Measurements from ENCODE around the gene NUDCD3. TPM values are rescaled to one million over a fixed set of nuclear protein-coding genes. Genes with fewer than 3 reads are reported as not detected.

The NUDCD3 gene
- total and polyA plus RNA-seq, 4 donors = 15.4 to 30.7 (median 24.3) TPM

DNA sequence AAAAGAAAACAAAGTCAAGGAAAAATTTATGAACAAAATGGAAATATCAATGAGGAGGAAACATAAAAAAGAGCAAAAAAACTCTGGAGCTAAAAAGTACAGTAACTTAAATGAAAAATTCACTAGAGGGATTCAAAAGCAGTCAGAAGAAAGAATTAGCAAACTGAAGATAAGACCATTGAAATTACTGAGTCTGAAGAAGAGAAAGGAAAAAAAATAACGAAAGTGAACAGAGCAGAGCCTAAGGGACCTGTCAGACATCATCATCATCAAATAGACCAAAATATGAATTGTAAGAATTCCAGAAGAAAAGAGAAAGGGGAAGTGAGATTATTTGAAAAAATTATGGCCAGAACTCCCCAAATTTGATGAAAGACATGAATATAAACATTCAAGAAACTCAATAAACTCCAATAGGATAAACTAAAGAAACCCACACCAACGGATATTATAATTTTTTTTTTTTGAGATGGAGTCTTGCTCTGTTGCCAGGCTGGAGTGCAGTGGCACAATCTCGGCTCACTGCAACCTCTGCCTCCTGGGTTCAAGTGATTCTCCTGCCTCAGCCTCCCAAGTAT, 34.4 kb upstream of the NUDCD3 start:
- H3K27me3 ChIP-seq (ENCODE audit: control insufficient read depth in 4 of 4, insufficient read depth in 4 of 4, low read length in 3 of 4) = no peaks in the 10 kb centered on the region
- no peak for DNase-seq (ENCODE audit: low spot score)
- H3K36me3 ChIP-seq (ENCODE audit: control insufficient read depth in 4 of 4, insufficient read depth in 3 of 4, low read depth in 1 of 4, low read length in 3 of 4) = peaks cover 3 to 45% (median 26%) of the 10 kb centered on the region in 4 donors
- H3K9me3 ChIP-seq (ENCODE audit: control insufficient read depth in 4 of 4, low read length in 3 of 4) = no peaks in the 10 kb centered on the region
- 87% methylated on average over 3 of the region's 3 CpGs for WGBS
- H3K9ac ChIP-seq (ENCODE audit: low read depth in 1 of 2, low read length in 2 of 2) = no peak overlapping the region
- no peaks in the 10 kb centered on the region for H3K4me1 ChIP-seq (ENCODE audit: control insufficient read depth in 4 of 4, insufficient read depth in 4 of 4, low read length in 3 of 4)
- no peak overlapping the region for H3K27ac ChIP-seq (ENCODE audit: low read depth in 1 of 2, low read length in 2 of 2)
- H3K4me3 ChIP-seq (ENCODE audit: low read depth in 1 of 3, low read length in 3 of 3) = no peak overlapping the region
- TF ChIP-seq, protein P1, sequence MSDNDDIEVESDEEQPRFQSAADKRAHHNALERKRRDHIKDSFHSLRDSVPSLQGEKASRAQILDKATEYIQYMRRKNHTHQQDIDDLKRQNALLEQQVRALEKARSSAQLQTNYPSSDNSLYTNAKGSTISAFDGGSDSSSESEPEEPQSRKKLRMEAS (IDR thresholded peaks at IDR 0.05) = no peak
- TF ChIP-seq FOXA1 (IDR thresholded peaks at IDR 0.05) = no peak
- TF ChIP-seq NR2F2 (IDR thresholded peaks at IDR 0.05) = no peak
- TF ChIP-seq HNF4A (conservative IDR thresholded peaks at IDR 0.05) = no peak
- no peak for TF ChIP-seq CTCF (IDR thresholded peaks at IDR 0.05; ENCODE audit: low read depth, low read length, missing input control)
- TF ChIP-seq HNF4G (IDR thresholded peaks at IDR 0.05) = no peak
- no peak for TF ChIP-seq YY1 (IDR thresholded peaks at IDR 0.05)
- TF ChIP-seq, protein P2, sequence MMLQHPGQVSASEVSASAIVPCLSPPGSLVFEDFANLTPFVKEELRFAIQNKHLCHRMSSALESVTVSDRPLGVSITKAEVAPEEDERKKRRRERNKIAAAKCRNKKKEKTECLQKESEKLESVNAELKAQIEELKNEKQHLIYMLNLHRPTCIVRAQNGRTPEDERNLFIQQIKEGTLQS (IDR thresholded peaks at IDR 0.05) = no peak
- TF ChIP-seq, protein P3, sequence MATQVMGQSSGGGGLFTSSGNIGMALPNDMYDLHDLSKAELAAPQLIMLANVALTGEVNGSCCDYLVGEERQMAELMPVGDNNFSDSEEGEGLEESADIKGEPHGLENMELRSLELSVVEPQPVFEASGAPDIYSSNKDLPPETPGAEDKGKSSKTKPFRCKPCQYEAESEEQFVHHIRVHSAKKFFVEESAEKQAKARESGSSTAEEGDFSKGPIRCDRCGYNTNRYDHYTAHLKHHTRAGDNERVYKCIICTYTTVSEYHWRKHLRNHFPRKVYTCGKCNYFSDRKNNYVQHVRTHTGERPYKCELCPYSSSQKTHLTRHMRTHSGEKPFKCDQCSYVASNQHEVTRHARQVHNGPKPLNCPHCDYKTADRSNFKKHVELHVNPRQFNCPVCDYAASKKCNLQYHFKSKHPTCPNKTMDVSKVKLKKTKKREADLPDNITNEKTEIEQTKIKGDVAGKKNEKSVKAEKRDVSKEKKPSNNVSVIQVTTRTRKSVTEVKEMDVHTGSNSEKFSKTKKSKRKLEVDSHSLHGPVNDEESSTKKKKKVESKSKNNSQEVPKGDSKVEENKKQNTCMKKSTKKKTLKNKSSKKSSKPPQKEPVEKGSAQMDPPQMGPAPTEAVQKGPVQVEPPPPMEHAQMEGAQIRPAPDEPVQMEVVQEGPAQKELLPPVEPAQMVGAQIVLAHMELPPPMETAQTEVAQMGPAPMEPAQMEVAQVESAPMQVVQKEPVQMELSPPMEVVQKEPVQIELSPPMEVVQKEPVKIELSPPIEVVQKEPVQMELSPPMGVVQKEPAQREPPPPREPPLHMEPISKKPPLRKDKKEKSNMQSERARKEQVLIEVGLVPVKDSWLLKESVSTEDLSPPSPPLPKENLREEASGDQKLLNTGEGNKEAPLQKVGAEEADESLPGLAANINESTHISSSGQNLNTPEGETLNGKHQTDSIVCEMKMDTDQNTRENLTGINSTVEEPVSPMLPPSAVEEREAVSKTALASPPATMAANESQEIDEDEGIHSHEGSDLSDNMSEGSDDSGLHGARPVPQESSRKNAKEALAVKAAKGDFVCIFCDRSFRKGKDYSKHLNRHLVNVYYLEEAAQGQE (IDR thresholded peaks at IDR 0.05) = no peak
- TF ChIP-seq RXRA (IDR thresholded peaks at IDR 0.05) = no peak
- no peak for TF ChIP-seq SP1 (IDR thresholded peaks at IDR 0.05)
- no peak for TF ChIP-seq GABPA (IDR thresholded peaks at IDR 0.05 in 1 of 2, conservative IDR thresholded peaks at IDR 0.05 in 1 of 2)

GRCh38 chr7:44522315-44522714, 31.9 kb upstream of the NUDCD3 start:
- H3K27me3 ChIP-seq (ENCODE audit: control insufficient read depth in 4 of 4, insufficient read depth in 4 of 4, low read length in 3 of 4) = no peaks in the 10 kb centered on the region
- no peak overlapping the region for H3K4me3 ChIP-seq (ENCODE audit: low read depth in 1 of 3, low read length in 3 of 3)
- peaks cover 3 to 41% (median 27%) of the 10 kb centered on the region in 4 donors for H3K36me3 ChIP-seq (ENCODE audit: control insufficient read depth in 4 of 4, insufficient read depth in 3 of 4, low read depth in 1 of 4, low read length in 3 of 4)
- no peaks in the 10 kb centered on the region for H3K4me1 ChIP-seq (ENCODE audit: control insufficient read depth in 4 of 4, insufficient read depth in 4 of 4, low read length in 3 of 4)
- no peak overlapping the region for H3K9ac ChIP-seq (ENCODE audit: low read depth in 1 of 2, low read length in 2 of 2)
- H3K27ac ChIP-seq (ENCODE audit: low read depth in 1 of 2, low read length in 2 of 2) = no peak overlapping the region
- TF ChIP-seq EGR1 (IDR thresholded peaks at IDR 0.05; ENCODE audit: low read depth in 2 of 2) (no peak), TAF1 (conservative IDR thresholded peaks at IDR 0.05) (no peak), SP1 (IDR thresholded peaks at IDR 0.05) (no peak), JUND (IDR thresholded peaks at IDR 0.05) (no peak), CTCF (IDR thresholded peaks at IDR 0.05; ENCODE audit: low read depth, low read length, missing input control) (no peak), FOXA2 (IDR thresholded peaks at IDR 0.05) (no peak), GABPA (IDR thresholded peaks at IDR 0.05 in 1 of 2, conservative IDR thresholded peaks at IDR 0.05 in 1 of 2) (no peak)
- TF ChIP-seq, protein P4, sequence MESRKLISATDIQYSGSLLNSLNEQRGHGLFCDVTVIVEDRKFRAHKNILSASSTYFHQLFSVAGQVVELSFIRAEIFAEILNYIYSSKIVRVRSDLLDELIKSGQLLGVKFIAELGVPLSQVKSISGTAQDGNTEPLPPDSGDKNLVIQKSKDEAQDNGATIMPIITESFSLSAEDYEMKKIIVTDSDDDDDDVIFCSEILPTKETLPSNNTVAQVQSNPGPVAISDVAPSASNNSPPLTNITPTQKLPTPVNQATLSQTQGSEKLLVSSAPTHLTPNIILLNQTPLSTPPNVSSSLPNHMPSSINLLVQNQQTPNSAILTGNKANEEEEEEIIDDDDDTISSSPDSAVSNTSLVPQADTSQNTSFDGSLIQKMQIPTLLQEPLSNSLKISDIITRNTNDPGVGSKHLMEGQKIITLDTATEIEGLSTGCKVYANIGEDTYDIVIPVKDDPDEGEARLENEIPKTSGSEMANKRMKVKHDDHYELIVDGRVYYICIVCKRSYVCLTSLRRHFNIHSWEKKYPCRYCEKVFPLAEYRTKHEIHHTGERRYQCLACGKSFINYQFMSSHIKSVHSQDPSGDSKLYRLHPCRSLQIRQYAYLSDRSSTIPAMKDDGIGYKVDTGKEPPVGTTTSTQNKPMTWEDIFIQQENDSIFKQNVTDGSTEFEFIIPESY (IDR thresholded peaks at IDR 0.05) = no peak
- 93% methylated on average over 3 of the region's 3 CpGs for WGBS
- H3K9me3 ChIP-seq (ENCODE audit: control insufficient read depth in 4 of 4, low read length in 3 of 4) = no peaks in the 10 kb centered on the region
- no peak for DNase-seq (ENCODE audit: low spot score)

All from liver (tissue), 9 donors.